NK-92 (cell line): ENCODE data around the gene DDT.
"Not testable (repeated sequence)": the region's sequence is repeated elsewhere in the genome, so short reads cannot be mapped to it uniquely, and the experiment has no call there.

Experiments
- DNase-seq: peaks from one replicate; lab custom pipeline; 2025; ENCODE audit not compliant: unreplicated experiment; lab: John Stamatoyannopoulos, UW

DDT gene

GRCh38 chr22:23989583-23990244 lies 15.5 kb upstream of the DDT start:
- DNase-seq, result not testable (repeated sequence)

GRCh38 chr22:23986538-23987178 lies 12.4 kb upstream of the DDT start:
- not testable (repeated sequence) for DNase-seq

- DNase-seq, result not testable (repeated sequence)
Observed at GRCh38 chr22:23986089-23986488, 11.8 kb upstream of the DDT start.

- no peak for DNase-seq
Observed at GRCh38 chr22:23984430-23984829, 10.2 kb upstream of the DDT start.

GRCh38 chr22:23980567-23980966 lies 6.3 kb upstream of the DDT start:
- not testable (repeated sequence) for DNase-seq

- not testable (repeated sequence) for DNase-seq
Observed at GRCh38 chr22:23979557-23980240, 5.5 kb upstream of the DDT start, which contains the start of gene GSTT2. Gene GSTT2, plus strand, starts transcription at chr22:23980134.

- DNase-seq, result not testable (repeated sequence)
Observed at GRCh38 chr22:23977304-23977703, 3.1 kb upstream of the DDT start.

GRCh38 chr22:23974836-23975352 lies 653 bp upstream of the DDT start:
- not testable (repeated sequence) for DNase-seq

GRCh38 chr22:23971927-23972326 lies 2.3 kb downstream of the DDT start:
- DNase-seq, result not testable (repeated sequence)

- DNase-seq, result no peak
Observed at GRCh38 chr22:23970816-23971486, 3.3 kb downstream of the DDT start.

- no peak for DNase-seq
Observed at GRCh38 chr22:23970201-23970641, 4.0 kb downstream of the DDT start.

- DNase-seq, result no peak
Observed at GRCh38 chr22:23969071-23969470, 5.2 kb downstream of the DDT start.

GRCh38 chr22:23966568-23966967 lies 7.7 kb downstream of the DDT start, which contains the start of gene DDTL:
Gene DDTL, plus strand, starts transcription at chr22:23966888. Its CDS starts 27 bp downstream, at chr22:23966915.
- DNase-seq, result not testable (repeated sequence)

GRCh38 chr22:23966094-23966493 lies 8.1 kb downstream of the DDT start:
- not testable (repeated sequence) for DNase-seq

- not testable (repeated sequence) for DNase-seq
Observed at GRCh38 chr22:23961084-23961771, 13.0 kb downstream of the DDT start, which contains the start of gene GSTT2B. Gene GSTT2B, minus strand, starts transcription at chr22:23961195. Its CDS starts 64 bp downstream, at chr22:23961131.

GRCh38 chr22:23956301-23956900 lies 17.8 kb downstream of the DDT start:
- not testable (repeated sequence) for DNase-seq

GRCh38 chr22:23955886-23956285 lies 18.4 kb downstream of the DDT start:
- not testable (repeated sequence) for DNase-seq

GRCh38 chr22:23954991-23955305 lies 19.3 kb downstream of the DDT start:
- not testable (repeated sequence) for DNase-seq

- DNase-seq, result not testable (repeated sequence)
Observed at GRCh38 chr22:23954193-23954990, 19.8 kb downstream of the DDT start.
